DOHH2 (cell line): ENCODE measurements around the gene H6PD.

Experiments used
- EZH2phosphoT487 ChIP-seq: fragments of 200-600 bp; sonication (generic); IDR thresholded peaks from 2 replicates; pipeline ENCODE4 v1.6.1; 2017; ENCODE audit warnings: borderline replicate concordance, mild to moderate bottlenecking, antibody characterized with exemption, low read length, moderate library complexity, mixed read lengths
- TF ChIP-seq, protein P1 (sequence below): fragments of 200-600 bp; sonication (generic); IDR thresholded peaks from one replicate; pipeline ENCODE4 v1.5.1; 2014; ENCODE audit warnings: antibody characterized with exemption, mild to moderate bottlenecking, low read depth, low read length; ENCODE audit not compliant: poor library complexity, severe bottlenecking

DNA sequence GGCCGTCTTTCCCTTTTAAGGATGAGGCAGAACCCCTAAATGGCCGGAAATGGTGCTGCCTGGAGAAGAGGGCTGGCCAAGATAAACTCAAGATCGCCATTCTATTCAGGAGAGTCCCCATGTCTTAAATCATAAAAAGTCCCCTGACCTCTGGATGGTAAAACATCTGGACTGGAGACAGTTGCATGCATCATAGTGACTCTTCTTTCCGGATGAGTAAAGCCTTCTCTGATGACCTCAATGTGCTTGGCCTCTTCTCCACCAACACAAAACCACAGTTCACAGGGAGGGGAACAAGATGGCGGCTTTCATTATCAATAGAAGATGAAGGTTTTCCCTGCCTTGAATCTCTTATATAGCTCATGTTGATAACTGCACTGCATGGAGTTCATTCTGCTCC lies 27.5 kb upstream of the H6PD start:
- TF ChIP-seq, protein P1, sequence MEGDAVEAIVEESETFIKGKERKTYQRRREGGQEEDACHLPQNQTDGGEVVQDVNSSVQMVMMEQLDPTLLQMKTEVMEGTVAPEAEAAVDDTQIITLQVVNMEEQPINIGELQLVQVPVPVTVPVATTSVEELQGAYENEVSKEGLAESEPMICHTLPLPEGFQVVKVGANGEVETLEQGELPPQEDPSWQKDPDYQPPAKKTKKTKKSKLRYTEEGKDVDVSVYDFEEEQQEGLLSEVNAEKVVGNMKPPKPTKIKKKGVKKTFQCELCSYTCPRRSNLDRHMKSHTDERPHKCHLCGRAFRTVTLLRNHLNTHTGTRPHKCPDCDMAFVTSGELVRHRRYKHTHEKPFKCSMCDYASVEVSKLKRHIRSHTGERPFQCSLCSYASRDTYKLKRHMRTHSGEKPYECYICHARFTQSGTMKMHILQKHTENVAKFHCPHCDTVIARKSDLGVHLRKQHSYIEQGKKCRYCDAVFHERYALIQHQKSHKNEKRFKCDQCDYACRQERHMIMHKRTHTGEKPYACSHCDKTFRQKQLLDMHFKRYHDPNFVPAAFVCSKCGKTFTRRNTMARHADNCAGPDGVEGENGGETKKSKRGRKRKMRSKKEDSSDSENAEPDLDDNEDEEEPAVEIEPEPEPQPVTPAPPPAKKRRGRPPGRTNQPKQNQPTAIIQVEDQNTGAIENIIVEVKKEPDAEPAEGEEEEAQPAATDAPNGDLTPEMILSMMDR = no peak
- no peak for TF ChIP-seq EZH2phosphoT487
